HEK293 (cell line): Measurements from ENCODE around the gene CASP10.

Source experiments
- BCL11A ChIP-seq: fragments of 450-650 bp; formaldehyde crosslinking; IDR thresholded peaks from 2 replicates; pipeline ENCODE4 v1.5.1; 2016; ENCODE audit warnings: low read depth, missing biosample characterization, missing genetic modification characterization
- SCRT2 ChIP-seq: fragments of 450-650 bp; formaldehyde crosslinking; IDR thresholded peaks from 2 replicates; pipeline ENCODE4 v1.5.1; 2016; ENCODE audit warnings: missing biosample characterization, missing genetic modification characterization
- ZBTB20 ChIP-seq: fragments of 450-650 bp; formaldehyde crosslinking; IDR thresholded peaks from 2 replicates; pipeline ENCODE4 v1.5.1; 2016; ENCODE audit warnings: missing biosample characterization, missing genetic modification characterization
- ZNF121 ChIP-seq: fragments of 450-650 bp; formaldehyde crosslinking; IDR thresholded peaks from 2 replicates; pipeline ENCODE4 v1.5.1; 2016; ENCODE audit warnings: missing biosample characterization, missing genetic modification characterization
- ZNF138 ChIP-seq: fragments of 450-650 bp; formaldehyde crosslinking; IDR thresholded peaks from 2 replicates; pipeline ENCODE4 v1.5.1; 2016; ENCODE audit warnings: missing biosample characterization, missing genetic modification characterization, borderline replicate concordance
- ZNF155 ChIP-seq: fragments of 450-650 bp; formaldehyde crosslinking; IDR thresholded peaks from 2 replicates; pipeline ENCODE4 v1.5.1; 2016; ENCODE audit warnings: missing biosample characterization, missing genetic modification characterization
- ZNF157 ChIP-seq: fragments of 450-650 bp; formaldehyde crosslinking; IDR thresholded peaks from 2 replicates; pipeline ENCODE4 v1.5.1; 2016; ENCODE audit warnings: missing biosample characterization, missing genetic modification characterization
- ZNF274 ChIP-seq, 2 experiments: fragments of 200-500 bp in 1 of 2; fragments of 450-650 bp in 1 of 2; sonication (Bioruptor generic) in 1 of 2; formaldehyde crosslinking in 1 of 2; IDR thresholded peaks; 2 replicates each; pipeline versions ENCODE4 v1.5.1 to v1.6.1; 2014 to 2016; ENCODE audit warnings: borderline replicate concordance in 1 of 2, inconsistent platforms in 1 of 2, low read length in 1 of 2, missing biosample characterization in 1 of 2, missing genetic modification characterization in 1 of 2
- ZNF350 ChIP-seq: fragments of 450-650 bp; formaldehyde crosslinking; IDR thresholded peaks from 2 replicates; pipeline ENCODE4 v1.5.0; 2017; ENCODE audit warnings: missing biosample characterization, mild to moderate bottlenecking, missing genetic modification characterization
- ZNF394 ChIP-seq: fragments of 450-650 bp; formaldehyde crosslinking; IDR thresholded peaks from 2 replicates; pipeline ENCODE4 v1.5.1; 2016; ENCODE audit warnings: missing biosample characterization, missing genetic modification characterization, mild to moderate bottlenecking, moderate library complexity, borderline replicate concordance
- ZNF416 ChIP-seq: fragments of 450-650 bp; formaldehyde crosslinking; IDR thresholded peaks from 2 replicates; pipeline ENCODE4 v1.5.1; 2016; ENCODE audit warnings: missing biosample characterization, missing genetic modification characterization
- ZNF513 ChIP-seq: fragments of 450-650 bp; IDR thresholded peaks from 2 replicates; pipeline ENCODE4 v1.5.1; 2018; ENCODE audit warnings: missing biosample characterization, missing genetic modification characterization
- TF ChIP-seq, protein P1 (sequence below): fragments of 450-650 bp; formaldehyde crosslinking; IDR thresholded peaks from 2 replicates; pipeline ENCODE4 v1.5.1; 2016; ENCODE audit warnings: missing biosample characterization, missing genetic modification characterization
- TF ChIP-seq, protein P2 (sequence below): fragments of 450-650 bp; formaldehyde crosslinking; IDR thresholded peaks from 2 replicates; pipeline ENCODE4 v1.5.1; 2016; ENCODE audit warnings: missing biosample characterization, missing genetic modification characterization

DNA sequence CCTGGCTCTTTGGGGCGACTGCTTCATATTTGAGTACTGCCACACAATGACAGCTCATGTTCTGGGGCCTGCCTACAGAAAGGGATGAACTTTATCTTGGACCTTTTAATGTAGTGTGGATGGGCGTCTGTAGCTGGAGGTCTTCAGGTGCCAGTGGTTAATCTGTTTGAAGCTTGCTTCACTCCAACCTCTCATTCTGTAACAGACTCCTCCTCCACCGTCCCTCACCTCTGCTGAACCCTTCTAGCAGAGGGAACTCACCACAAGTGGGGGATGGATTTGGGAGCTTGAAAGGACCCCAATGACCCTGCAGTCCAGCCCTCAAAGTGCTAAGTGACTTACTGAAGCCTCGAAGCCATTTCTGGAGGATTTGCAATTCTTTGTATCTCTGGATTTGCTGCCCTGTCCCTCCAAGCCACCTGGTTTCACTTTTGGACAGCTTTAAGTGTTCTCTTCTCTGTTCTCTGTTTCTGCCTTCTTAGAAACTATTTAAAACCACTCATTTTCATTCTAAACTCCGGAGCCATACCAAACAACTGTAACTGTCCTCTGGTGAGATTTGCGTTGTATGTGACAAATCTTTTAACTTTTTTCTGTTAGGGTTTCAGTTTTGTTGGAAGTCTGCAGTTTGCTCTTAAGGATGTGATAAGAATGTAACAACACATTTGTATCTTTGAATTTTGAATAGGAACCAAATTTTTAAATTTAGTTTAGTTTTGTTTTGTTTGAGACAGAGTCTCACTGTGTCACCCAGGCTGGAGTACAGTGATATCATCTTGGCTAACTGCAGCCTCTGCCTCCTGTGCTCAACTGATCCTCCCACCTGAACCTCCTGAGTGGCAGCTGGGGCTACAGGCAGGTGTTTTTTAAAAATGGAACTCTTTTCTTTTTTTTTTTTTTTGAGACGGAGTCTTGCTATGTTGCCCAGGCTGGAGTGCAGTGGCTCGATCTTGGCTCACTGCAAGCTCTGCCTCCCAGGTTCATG, 40.4 kb downstream of the CASP10 start:
- TF ChIP-seq, protein P1, sequence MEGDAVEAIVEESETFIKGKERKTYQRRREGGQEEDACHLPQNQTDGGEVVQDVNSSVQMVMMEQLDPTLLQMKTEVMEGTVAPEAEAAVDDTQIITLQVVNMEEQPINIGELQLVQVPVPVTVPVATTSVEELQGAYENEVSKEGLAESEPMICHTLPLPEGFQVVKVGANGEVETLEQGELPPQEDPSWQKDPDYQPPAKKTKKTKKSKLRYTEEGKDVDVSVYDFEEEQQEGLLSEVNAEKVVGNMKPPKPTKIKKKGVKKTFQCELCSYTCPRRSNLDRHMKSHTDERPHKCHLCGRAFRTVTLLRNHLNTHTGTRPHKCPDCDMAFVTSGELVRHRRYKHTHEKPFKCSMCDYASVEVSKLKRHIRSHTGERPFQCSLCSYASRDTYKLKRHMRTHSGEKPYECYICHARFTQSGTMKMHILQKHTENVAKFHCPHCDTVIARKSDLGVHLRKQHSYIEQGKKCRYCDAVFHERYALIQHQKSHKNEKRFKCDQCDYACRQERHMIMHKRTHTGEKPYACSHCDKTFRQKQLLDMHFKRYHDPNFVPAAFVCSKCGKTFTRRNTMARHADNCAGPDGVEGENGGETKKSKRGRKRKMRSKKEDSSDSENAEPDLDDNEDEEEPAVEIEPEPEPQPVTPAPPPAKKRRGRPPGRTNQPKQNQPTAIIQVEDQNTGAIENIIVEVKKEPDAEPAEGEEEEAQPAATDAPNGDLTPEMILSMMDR = no peak
- TF ChIP-seq ZNF157 = no peak
- no peak for TF ChIP-seq ZBTB20 (tag by site-specific recombination)
- TF ChIP-seq ZNF350 (tag by site-specific recombination) = no peak
- no peak for TF ChIP-seq ZNF121 (tag by site-specific recombination)
- no peak for TF ChIP-seq ZNF138 (tag by site-specific recombination)
- no peak for TF ChIP-seq BCL11A
- no peak for TF ChIP-seq ZNF394
- TF ChIP-seq, protein P2, sequence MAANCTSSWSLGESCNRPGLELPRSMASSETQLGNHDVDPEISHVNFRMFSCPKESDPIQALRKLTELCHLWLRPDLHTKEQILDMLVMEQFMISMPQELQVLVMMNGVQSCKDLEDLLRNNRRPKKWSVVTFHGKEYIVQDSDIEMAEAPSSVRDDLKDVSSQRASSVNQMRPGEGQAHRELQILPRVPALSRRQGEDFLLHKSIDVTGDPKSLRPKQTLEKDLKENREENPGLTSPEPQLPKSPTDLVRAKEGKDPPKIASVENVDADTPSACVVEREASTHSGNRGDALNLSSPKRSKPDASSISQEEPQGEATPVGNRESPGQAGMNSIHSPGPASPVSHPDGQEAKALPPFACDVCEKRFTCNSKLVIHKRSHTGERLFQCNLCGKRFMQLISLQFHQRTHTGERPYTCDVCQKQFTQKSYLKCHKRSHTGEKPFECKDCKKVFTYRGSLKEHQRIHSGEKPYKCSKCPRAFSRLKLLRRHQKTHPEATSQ (tag by site-specific recombination) = no peak
- no peak for TF ChIP-seq SCRT2 (tag by site-specific recombination)
- no peak for TF ChIP-seq ZNF416
- no peak for TF ChIP-seq ZNF513
- no peak for TF ChIP-seq ZNF274 (IDR thresholded peaks at IDR 0.05; ENCODE audit: low read length)
- no peak for TF ChIP-seq ZNF274 (tag by site-specific recombination; IDR thresholded peaks at IDR 0.05; ENCODE audit: borderline replicate concordance)
- no peak for TF ChIP-seq ZNF155 (tag by site-specific recombination)
